NCI-H2196 (cell line): ENCODE measurements around the gene GLYATL1.

ENCODE experiments used
- DNase-seq: peaks from one replicate; lab custom pipeline; 2025; ENCODE audit not compliant: unreplicated experiment; lab: John Stamatoyannopoulos, UW

The GLYATL1 gene

GRCh38 chr11:58939277-58939676, at the start of gene GLYATL1:
Gene GLYATL1 (plus strand): TSS chr11:58939488. CDS start chr11:58947088, 7,600 bp downstream.
- no peak for DNase-seq

GRCh38 chr11:58893899-58894298, 45.4 kb upstream of the GLYATL1 start:
- no peak for DNase-seq

GRCh38 chr11:58898106-58898505, 41.2 kb upstream of the GLYATL1 start:
- no peak for DNase-seq

GRCh38 chr11:58900479-58901420, 38.5 kb upstream of the GLYATL1 start:
- DNase-seq, result no peak

GRCh38 chr11:58902881-58903280, 36.4 kb upstream of the GLYATL1 start:
- DNase-seq, result no peak

- no peak for DNase-seq
Measured at GRCh38 chr11:58905011-58905720, 34.1 kb upstream of the GLYATL1 start.

GRCh38 chr11:58905721-58906547, 33.4 kb upstream of the GLYATL1 start:
- peak; percentile 86 for DNase-seq

GRCh38 chr11:58907780-58908179, 31.5 kb upstream of the GLYATL1 start:
- no peak for DNase-seq

GRCh38 chr11:58912124-58912523, 27.2 kb upstream of the GLYATL1 start:
- no peak for DNase-seq

GRCh38 chr11:58913685-58914084, 25.6 kb upstream of the GLYATL1 start:
- no peak for DNase-seq

GRCh38 chr11:58914821-58915543, 24.3 kb upstream of the GLYATL1 start:
- no peak for DNase-seq

- DNase-seq, result no peak
Measured at GRCh38 chr11:58916637-58917036, 22.7 kb upstream of the GLYATL1 start.

GRCh38 chr11:58917159-58917783, 22.0 kb upstream of the GLYATL1 start:
- DNase-seq, result no peak

- no peak for DNase-seq
Measured at GRCh38 chr11:58919561-58919960, 19.7 kb upstream of the GLYATL1 start.

- no peak for DNase-seq
Measured at GRCh38 chr11:58919980-58920379, 19.3 kb upstream of the GLYATL1 start.

GRCh38 chr11:58921778-58922390, 17.4 kb upstream of the GLYATL1 start:
- DNase-seq, result no peak

GRCh38 chr11:58922479-58922878, 16.8 kb upstream of the GLYATL1 start:
- DNase-seq, result no peak

GRCh38 chr11:58923300-58923788, 15.9 kb upstream of the GLYATL1 start:
- no peak for DNase-seq

GRCh38 chr11:58924230-58924629, 15.1 kb upstream of the GLYATL1 start:
- no peak for DNase-seq
